Limb (tissue), 2 donors: Measurements from ENCODE around the gene CCDC186.
"Not testable (repeated sequence)": the region's sequence is repeated elsewhere in the genome, so short reads cannot be mapped to it uniquely, and the experiment has no call there.

Source experiments
- DNase-seq, 2 donors: peaks; one replicate each; pipeline ENCODE4 v3.0.0-alpha.2; 2016; ENCODE audit errors: extremely low spot score in 2 of 2

Gene CCDC186

GRCh38 chr10:114174695-114175188 lies 739 bp upstream of the CCDC186 start:
- no peak for DNase-seq

GRCh38 chr10:114173603-114173920 lies 441 bp downstream of the CCDC186 start:
- no peak for DNase-seq

- no peak for DNase-seq
These were observed 1.0 kb downstream of the CCDC186 start for GRCh38 chr10:114172776-114173602.

- no peak for DNase-seq
These were observed 1.8 kb downstream of the CCDC186 start for GRCh38 chr10:114172216-114172615.

- no peak for DNase-seq
These were observed 5.5 kb downstream of the CCDC186 start for GRCh38 chr10:114168450-114169009.

DNA sequence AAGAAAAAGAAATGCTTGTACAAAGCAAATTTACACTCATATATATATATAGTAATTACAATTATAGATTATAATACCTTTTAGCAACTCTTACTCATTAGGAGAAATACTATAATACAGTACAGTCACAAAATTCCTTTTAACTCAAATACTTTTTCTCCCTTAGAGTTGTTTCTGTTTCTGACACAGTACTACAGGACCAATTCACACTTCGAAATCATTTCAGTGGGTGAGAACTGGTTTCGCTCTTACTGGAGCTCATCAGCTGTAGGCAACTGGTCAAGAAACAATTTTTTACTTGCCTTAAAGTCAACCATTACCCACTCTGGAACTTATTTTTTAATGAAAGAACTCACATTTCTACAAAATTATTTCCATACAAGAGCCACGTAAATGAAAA lies 6.0 kb downstream of the CCDC186 start:
- DNase-seq: no peak

GRCh38 chr10:114166494-114166893 lies 7.5 kb downstream of the CCDC186 start:
- no peak for DNase-seq

DNA sequence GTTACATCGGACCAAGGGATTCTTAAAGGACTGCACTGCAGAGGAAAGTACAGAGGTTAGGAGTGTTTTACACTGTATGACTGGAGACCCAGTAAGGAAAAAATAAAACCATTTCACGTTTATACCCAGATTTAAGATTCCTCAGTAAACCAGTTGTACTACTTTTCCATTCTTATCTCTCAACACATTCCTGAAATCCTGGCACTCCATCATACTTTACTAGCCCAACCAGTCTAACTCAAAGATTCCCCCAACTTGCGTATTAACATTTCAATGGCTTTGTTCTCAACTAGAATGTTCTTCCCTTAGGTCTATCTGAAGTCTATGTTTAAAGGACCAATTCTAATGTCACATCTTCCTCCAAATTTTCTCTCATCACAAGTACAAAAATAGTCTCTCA lies 8.0 kb downstream of the CCDC186 start:
- DNase-seq: no peak

DNA sequence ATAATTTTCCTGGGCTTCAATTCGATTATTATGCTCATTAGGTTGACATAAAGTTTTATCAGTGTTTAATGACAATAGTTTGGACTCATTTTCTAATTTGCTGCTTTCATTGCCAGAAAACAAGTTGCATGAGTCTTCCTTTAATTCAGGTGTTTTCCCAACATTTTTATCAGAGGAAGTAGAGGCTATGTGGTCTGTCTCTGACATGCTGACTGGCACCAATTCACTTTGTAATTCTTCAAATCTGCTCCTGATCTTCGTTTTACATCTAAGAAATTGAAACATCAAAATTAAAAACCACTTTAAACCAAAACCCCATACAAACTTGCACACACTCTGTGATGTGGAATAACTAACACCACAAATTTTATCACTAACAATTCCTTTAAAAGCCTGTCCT lies 10.9 kb downstream of the CCDC186 start:
- no peak for DNase-seq

GRCh38 chr10:114157912-114158311 lies 16.1 kb downstream of the CCDC186 start:
- no peak for DNase-seq

GRCh38 chr10:114151892-114152291 lies 22.1 kb downstream of the CCDC186 start:
- DNase-seq: no peak

GRCh38 chr10:114151486-114151885 lies 22.5 kb downstream of the CCDC186 start:
- DNase-seq: no peak

- not testable (repeated sequence) for DNase-seq
These were observed 24.5 kb downstream of the CCDC186 start for GRCh38 chr10:114149476-114149875.

GRCh38 chr10:114143160-114143559 lies 30.8 kb downstream of the CCDC186 start:
- no peak for DNase-seq

DNA sequence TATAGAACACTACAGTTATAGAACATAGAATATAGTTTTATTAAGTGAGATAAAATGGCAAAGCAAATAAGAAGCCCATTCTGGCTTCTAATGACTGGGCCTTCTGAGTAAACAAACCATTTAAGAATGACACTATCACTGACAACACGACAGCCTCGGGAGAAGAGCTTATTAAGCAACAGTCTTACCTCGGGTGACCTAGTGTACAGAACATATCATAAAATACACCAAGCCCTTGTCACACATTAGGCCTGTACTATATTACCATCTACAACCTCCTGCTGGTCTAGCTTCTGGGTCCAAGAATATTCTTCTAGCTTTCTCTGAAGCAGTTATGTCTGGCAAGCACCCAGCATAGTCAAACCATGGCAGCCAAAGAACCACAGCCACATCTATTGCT lies 32.0 kb downstream of the CCDC186 start:
- DNase-seq: no peak

DNA sequence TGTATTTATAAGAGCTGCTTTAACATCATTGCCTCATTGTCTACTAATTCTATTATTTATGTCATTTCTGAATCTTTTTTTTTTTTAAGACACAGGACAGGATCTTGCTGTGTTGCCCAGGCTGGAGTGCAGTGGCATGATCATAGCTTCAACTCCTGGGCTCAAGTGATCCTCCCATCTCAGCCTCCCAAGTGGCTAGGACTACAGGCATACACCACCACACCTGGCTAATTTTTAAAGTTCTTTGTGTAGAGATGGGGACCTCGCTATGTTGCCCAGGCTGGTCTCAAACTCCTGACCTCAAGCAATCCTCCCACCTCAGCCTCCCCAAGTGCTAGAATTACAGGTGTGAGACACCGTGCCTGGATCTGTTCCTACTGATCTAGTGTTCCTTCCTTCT lies 33.2 kb downstream of the CCDC186 start:
- not testable (repeated sequence) for DNase-seq

GRCh38 chr10:114140036-114140435 lies 34.0 kb downstream of the CCDC186 start:
- DNase-seq: no peak

- DNase-seq: no peak
These were observed 35.4 kb downstream of the CCDC186 start for GRCh38 chr10:114138581-114138980.

- no peak for DNase-seq
These were observed 38.5 kb downstream of the CCDC186 start for GRCh38 chr10:114135476-114135875.

DNA sequence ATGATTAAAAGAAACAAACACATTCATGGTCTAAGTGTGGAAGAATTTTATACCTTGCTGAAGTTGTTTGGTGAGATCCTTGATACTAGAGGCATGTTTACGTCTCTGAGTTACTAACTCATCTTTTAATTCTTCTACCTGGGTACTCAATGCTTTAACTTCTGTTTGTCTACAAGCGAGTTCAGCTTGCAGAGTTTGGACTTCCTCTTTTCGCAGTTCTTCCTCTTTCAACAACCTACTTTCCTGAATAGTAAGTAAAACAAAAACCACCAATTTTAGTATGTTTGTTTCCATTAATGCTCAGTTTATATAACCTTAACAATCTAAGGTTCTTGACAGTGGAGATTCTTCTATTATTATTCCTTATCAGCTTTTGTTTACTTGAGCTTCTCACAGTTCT lies 42.9 kb downstream of the CCDC186 start:
- DNase-seq: no peak

DNA sequence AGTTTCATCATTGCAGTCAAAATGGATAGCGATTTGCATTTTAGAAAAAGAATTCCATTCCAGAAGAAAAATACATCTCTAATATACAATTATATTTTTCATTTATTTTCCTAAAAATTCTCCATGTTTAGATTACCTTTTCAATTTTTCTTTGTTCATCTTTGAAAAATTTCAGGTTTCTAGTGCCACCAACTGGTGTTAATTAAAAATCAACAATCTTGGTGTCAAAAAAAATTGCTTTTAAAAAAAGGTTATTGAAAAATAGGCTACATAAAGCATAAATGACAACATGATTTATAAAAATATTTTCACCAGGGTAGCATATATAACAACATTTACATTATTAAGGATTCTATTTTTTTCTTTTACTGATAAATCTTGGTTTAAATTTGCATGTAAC lies 53.0 kb downstream of the CCDC186 start:
- DNase-seq: no peak

- no peak for DNase-seq
These were observed 55.5 kb downstream of the CCDC186 start for GRCh38 chr10:114118514-114118913.

DNA sequence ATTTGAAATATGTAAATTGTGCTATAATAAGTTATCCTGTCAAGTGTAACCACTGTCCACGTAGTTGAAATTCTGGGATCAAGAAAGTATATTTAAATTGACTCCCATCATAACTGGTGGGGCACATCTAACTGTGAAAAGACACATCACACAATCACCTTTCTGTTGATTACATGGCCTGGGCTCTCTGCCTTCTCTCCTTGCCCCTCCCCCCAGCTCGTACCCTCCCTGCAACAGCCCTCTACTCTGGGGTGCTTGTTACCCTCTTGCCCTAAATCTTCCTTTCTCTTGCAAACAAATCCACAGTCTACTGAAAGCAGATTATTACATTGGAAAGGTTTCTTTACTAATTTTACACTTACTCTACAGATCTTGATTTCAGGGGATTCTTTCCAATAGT lies 56.3 kb downstream of the CCDC186 start:
- no peak for DNase-seq
